A673 (cell line): ENCODE data around the gene NR1I2. TPM values are rescaled to one million over a fixed set of nuclear protein-coding genes. Genes with fewer than 3 reads are reported as not detected.

Source experiments
- BruUV-seq: library from RNA; stranded (reverse); fragments of 400-500 nt; replicated peaks from 2 replicates; lab custom pipeline; 2021; lab: Mats Ljungman, UMichigan
- CTCF ChIA-PET: fragments of 300-600 bp; sonication (Branson Sonifier 250); formaldehyde crosslinking; loops from one replicate; lab custom pipeline; 2022; ENCODE audit warnings: antibody characterized with exemption; lab: Charles Lee
- POLR2A ChIA-PET: fragments of 300-600 bp; sonication (Branson Sonifier 250); formaldehyde crosslinking; loops from one replicate; lab custom pipeline; 2022; ENCODE audit warnings: antibody characterized with exemption; ENCODE audit not compliant: low non-redundant PET; lab: Charles Lee
- DNase-seq: peaks from one replicate; pipeline ENCODE4 v3.0.0-alpha.2; 2015; ENCODE audit warnings: low spot score
- H3K27ac ChIP-seq: fragments of 200-600 bp; sonication (generic); 2 replicates; pipeline ENCODE4 v1.5.1; 2016; ENCODE audit warnings: mixed run types, low read depth, mild to moderate bottlenecking, mixed read lengths, antibody characterized with exemption, low read length; ENCODE audit not compliant: poor library complexity, severe bottlenecking
- H3K27me3 ChIP-seq: fragments of 200-600 bp; sonication (generic); replicated peaks from 2 replicates; pipeline ENCODE4 v1.6.1; 2017; ENCODE audit warnings: mixed run types, low read depth, mild to moderate bottlenecking, mixed read lengths, antibody characterized with exemption, low read length; ENCODE audit not compliant: insufficient read depth, poor library complexity
- H3K36me3 ChIP-seq: fragments of 200-600 bp; sonication (generic); 2 replicates; pipeline ENCODE4 v1.6.1; 2016; ENCODE audit warnings: mixed run types, mild to moderate bottlenecking, mixed read lengths, antibody characterized with exemption, low read length; ENCODE audit not compliant: insufficient read depth, poor library complexity, severe bottlenecking
- H3K4me1 ChIP-seq: fragments of 200-600 bp; sonication (generic); 2 replicates; pipeline ENCODE4 v1.6.1; 2017; ENCODE audit warnings: mixed run types, mild to moderate bottlenecking, mixed read lengths, antibody characterized with exemption, low read length; ENCODE audit not compliant: insufficient read depth, poor library complexity, severe bottlenecking
- H3K4me3 ChIP-seq: fragments of 200-600 bp; sonication (generic); 2 replicates; pipeline ENCODE4 v1.5.1; 2016; ENCODE audit warnings: low read depth, mixed run types, mild to moderate bottlenecking, mixed read lengths, low read length; ENCODE audit not compliant: poor library complexity, severe bottlenecking
- H3K9me3 ChIP-seq: fragments of 200-600 bp; sonication (generic); 2 replicates; pipeline ENCODE4 v1.6.1; 2016; ENCODE audit warnings: mixed run types, low read depth, mild to moderate bottlenecking, mixed read lengths, antibody characterized with exemption, low read length; ENCODE audit not compliant: poor library complexity, severe bottlenecking
- EZH2 ChIP-seq: fragments of 200-600 bp; sonication (generic); IDR thresholded peaks from 2 replicates; pipeline ENCODE4 v1.6.1; 2017; ENCODE audit warnings: borderline replicate concordance, low read depth, mild to moderate bottlenecking, mixed read lengths, antibody characterized with exemption, low read length; ENCODE audit not compliant: poor library complexity, severe bottlenecking
- intact Hi-C: fragments of 100-400 bp; cut with micrococcal nuclease; formaldehyde crosslinking; loops from one replicate; pipeline ENCODE4 v1.10.0; 2022; ENCODE audit not compliant: unreplicated experiment
- total RNA-seq: library from RNA; stranded (reverse); gene quantifications from 2 replicates; pipeline ENCODE4 v1.2.3, GENCODE V29; 2021
- TF ChIP-seq, protein P1 (sequence below): fragments of 300-800, 200-600 bp; sonication (generic); conservative IDR thresholded peaks from 2 replicates; pipeline ENCODE4 v1.5.1; 2017; ENCODE audit warnings: low read depth, mild to moderate bottlenecking, antibody characterized with exemption, low read length, moderate library complexity, mixed read lengths

The NR1I2 gene
- total RNA-seq, 1 experiment from 2014 or later: not detected

DNA sequence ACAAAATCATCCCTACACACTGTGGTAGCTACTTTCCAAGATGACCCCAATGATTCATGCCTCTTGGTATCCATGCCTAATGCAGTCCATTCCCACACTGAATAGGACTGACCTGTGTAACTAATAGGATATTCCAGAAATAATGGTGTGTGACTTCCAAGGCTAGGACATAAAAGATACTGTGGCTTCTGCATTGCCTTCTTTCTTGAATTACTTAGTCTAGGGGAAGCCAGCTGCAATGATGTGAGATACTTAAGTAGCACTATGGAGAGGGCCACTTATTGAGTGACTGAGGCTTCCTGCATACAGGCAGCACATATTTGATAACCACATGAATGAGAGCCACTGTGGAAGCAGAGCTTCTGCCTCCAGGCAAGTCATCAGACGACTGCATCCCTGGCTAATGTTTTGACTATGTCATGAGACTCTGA, 50.1 kb downstream of the NR1I2 start:
- no TSS peak for BruUV-seq
- Histone ChIP-seq H3K36me3 (no peaks in the 10 kb centered on the region), H3K4me3 (no peak overlapping the region), H3K4me1 (no peaks in the 10 kb centered on the region), H3K9me3 (no peaks in the 10 kb centered on the region), H3K27ac (no peak overlapping the region), H3K27me3 (no peaks in the 10 kb centered on the region)
- no peak for TF ChIP-seq EZH2
- DNase-seq: no peak
- intact Hi-C loops: no loop called here
- CTCF ChIA-PET: no interaction called here
- POLR2A ChIA-PET: no interaction called here

GRCh38 chr3:119834754-119835370, 53.0 kb downstream of the NR1I2 start:
- CTCF ChIA-PET: no interaction called here
- DNase-seq: no peak
- Histone ChIP-seq H3K27ac (no peak overlapping the region), H3K9me3 (no peaks in the 10 kb centered on the region), H3K36me3 (no peaks in the 10 kb centered on the region), H3K4me1 (no peaks in the 10 kb centered on the region), H3K27me3 (no peaks in the 10 kb centered on the region), H3K4me3 (no peak overlapping the region)
- BruUV-seq: no TSS peak
- POLR2A ChIA-PET: no interaction called here
- intact Hi-C loops: loop anchor here (1.0 kb wide), 1 partner anchor 13 kb away; no protein-coding TSS in a partner anchor
- TF ChIP-seq, protein P1, sequence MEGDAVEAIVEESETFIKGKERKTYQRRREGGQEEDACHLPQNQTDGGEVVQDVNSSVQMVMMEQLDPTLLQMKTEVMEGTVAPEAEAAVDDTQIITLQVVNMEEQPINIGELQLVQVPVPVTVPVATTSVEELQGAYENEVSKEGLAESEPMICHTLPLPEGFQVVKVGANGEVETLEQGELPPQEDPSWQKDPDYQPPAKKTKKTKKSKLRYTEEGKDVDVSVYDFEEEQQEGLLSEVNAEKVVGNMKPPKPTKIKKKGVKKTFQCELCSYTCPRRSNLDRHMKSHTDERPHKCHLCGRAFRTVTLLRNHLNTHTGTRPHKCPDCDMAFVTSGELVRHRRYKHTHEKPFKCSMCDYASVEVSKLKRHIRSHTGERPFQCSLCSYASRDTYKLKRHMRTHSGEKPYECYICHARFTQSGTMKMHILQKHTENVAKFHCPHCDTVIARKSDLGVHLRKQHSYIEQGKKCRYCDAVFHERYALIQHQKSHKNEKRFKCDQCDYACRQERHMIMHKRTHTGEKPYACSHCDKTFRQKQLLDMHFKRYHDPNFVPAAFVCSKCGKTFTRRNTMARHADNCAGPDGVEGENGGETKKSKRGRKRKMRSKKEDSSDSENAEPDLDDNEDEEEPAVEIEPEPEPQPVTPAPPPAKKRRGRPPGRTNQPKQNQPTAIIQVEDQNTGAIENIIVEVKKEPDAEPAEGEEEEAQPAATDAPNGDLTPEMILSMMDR: no peak

DNA sequence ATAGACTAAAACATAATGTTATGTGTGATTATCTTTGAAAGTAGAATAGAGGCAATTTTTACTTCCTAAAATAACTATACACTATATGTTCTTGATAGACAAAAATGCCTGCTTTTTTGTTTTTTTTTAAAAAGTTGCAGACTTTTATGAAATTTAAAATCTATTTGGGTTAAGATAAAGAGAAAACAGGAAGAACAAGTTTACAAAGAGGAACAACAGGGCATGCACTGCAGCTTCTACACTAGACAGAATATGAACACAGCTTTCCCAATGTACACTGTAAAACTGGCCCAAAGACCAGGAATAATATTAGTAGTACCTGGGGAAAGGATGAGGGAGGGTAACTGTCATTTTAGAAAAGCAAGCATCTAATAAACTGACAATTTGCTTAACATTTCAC, 53.7 kb downstream of the NR1I2 start:
- no peaks in the 10 kb centered on the region for H3K9me3 ChIP-seq

More for the DNA sequence above, 53.7 kb downstream of the NR1I2 start:
- H3K4me3 ChIP-seq: no peak overlapping the region
- CTCF ChIA-PET: no interaction called here
- POLR2A ChIA-PET: no interaction called here
- no peak for DNase-seq
- H3K36me3 ChIP-seq: no peaks in the 10 kb centered on the region
- H3K27me3 ChIP-seq: no peaks in the 10 kb centered on the region
- no peak overlapping the region for H3K27ac ChIP-seq
- intact Hi-C loops: loop anchor here (1.0 kb wide), 1 partner anchor 13 kb away; no protein-coding TSS in a partner anchor
- H3K4me1 ChIP-seq: no peaks in the 10 kb centered on the region
- no TSS peak for BruUV-seq
- TF ChIP-seq, protein P1: no peak
- TF ChIP-seq EZH2: no peak
